ENCODE measurements around the gene CEACAM21.

Gene CEACAM21

GRCh38 chr19:41535029-41535622, 40.8 kb upstream of the CEACAM21 start:
- H3K4me3 ChIP-seq (ENCODE audit: insufficient read depth, low read depth, low read length, poor library complexity, severe bottlenecking): no peak overlapping the region
- H3K4me1 ChIP-seq (ENCODE audit: control insufficient read depth, insufficient read depth, low read length, poor library complexity, severe bottlenecking): peaks cover 17% of the 10 kb centered on the region
- no peak for DNase-seq
- H3K36me3 ChIP-seq (ENCODE audit: control insufficient read depth, insufficient read depth, low read length): no peaks in the 10 kb centered on the region
- H3K9me3 ChIP-seq (ENCODE audit: control insufficient read depth, low read length): no peaks in the 10 kb centered on the region
- no peak overlapping the region for H3K27ac ChIP-seq (ENCODE audit: insufficient read depth, low read length, poor library complexity, severe bottlenecking)
- H3K27me3 ChIP-seq (replicated peaks; ENCODE audit: control insufficient read depth, insufficient read depth, low read length, poor library complexity, severe bottlenecking): no peaks in the 10 kb centered on the region

GRCh38 chr19:41537789-41538188, 38.2 kb upstream of the CEACAM21 start:
- DNase-seq: no peak
- H3K9me3 ChIP-seq (ENCODE audit: control insufficient read depth, low read length): no peaks in the 10 kb centered on the region
- no peaks in the 10 kb centered on the region for H3K27me3 ChIP-seq (replicated peaks; ENCODE audit: control insufficient read depth, insufficient read depth, low read length, poor library complexity, severe bottlenecking)
- peaks cover 8% of the 10 kb centered on the region for H3K4me1 ChIP-seq (ENCODE audit: control insufficient read depth, insufficient read depth, low read length, poor library complexity, severe bottlenecking)
- no peaks in the 10 kb centered on the region for H3K36me3 ChIP-seq (ENCODE audit: control insufficient read depth, insufficient read depth, low read length)
- H3K4me3 ChIP-seq (ENCODE audit: insufficient read depth, low read depth, low read length, poor library complexity, severe bottlenecking): no peak overlapping the region
- no peak overlapping the region for H3K27ac ChIP-seq (ENCODE audit: insufficient read depth, low read length, poor library complexity, severe bottlenecking)

GRCh38 chr19:41540041-41540695, 35.8 kb upstream of the CEACAM21 start:
- DNase-seq: no peak
- H3K4me1 ChIP-seq (ENCODE audit: control insufficient read depth, insufficient read depth, low read length, poor library complexity, severe bottlenecking): peaks cover 12% of the 10 kb centered on the region
- no peak overlapping the region for H3K27ac ChIP-seq (ENCODE audit: insufficient read depth, low read length, poor library complexity, severe bottlenecking)
- H3K27me3 ChIP-seq (replicated peaks; ENCODE audit: control insufficient read depth, insufficient read depth, low read length, poor library complexity, severe bottlenecking): no peaks in the 10 kb centered on the region
- H3K9me3 ChIP-seq (ENCODE audit: control insufficient read depth, low read length): no peaks in the 10 kb centered on the region
- H3K4me3 ChIP-seq (ENCODE audit: insufficient read depth, low read depth, low read length, poor library complexity, severe bottlenecking): no peak overlapping the region
- no peaks in the 10 kb centered on the region for H3K36me3 ChIP-seq (ENCODE audit: control insufficient read depth, insufficient read depth, low read length)

GRCh38 chr19:41541990-41542584, 33.9 kb upstream of the CEACAM21 start:
- Histone ChIP-seq H3K4me3 (ENCODE audit: insufficient read depth, low read depth, low read length, poor library complexity, severe bottlenecking) (no peak overlapping the region), H3K9me3 (ENCODE audit: control insufficient read depth, low read length) (no peaks in the 10 kb centered on the region), H3K36me3 (ENCODE audit: control insufficient read depth, insufficient read depth, low read length) (no peaks in the 10 kb centered on the region), H3K27me3 (replicated peaks; ENCODE audit: control insufficient read depth, insufficient read depth, low read length, poor library complexity, severe bottlenecking) (no peaks in the 10 kb centered on the region), H3K4me1 (ENCODE audit: control insufficient read depth, insufficient read depth, low read length, poor library complexity, severe bottlenecking) (peaks cover 31% of the 10 kb centered on the region), H3K27ac (ENCODE audit: insufficient read depth, low read length, poor library complexity, severe bottlenecking) (no peak overlapping the region)
- DNase-seq: peak; percentile 60 to 73 (median 62)

GRCh38 chr19:41542622-41543021, 33.3 kb upstream of the CEACAM21 start:
- Histone ChIP-seq H3K4me3 (ENCODE audit: insufficient read depth, low read depth, low read length, poor library complexity, severe bottlenecking) (no peak overlapping the region), H3K27me3 (replicated peaks; ENCODE audit: control insufficient read depth, insufficient read depth, low read length, poor library complexity, severe bottlenecking) (no peaks in the 10 kb centered on the region), H3K4me1 (ENCODE audit: control insufficient read depth, insufficient read depth, low read length, poor library complexity, severe bottlenecking) (peaks cover 36% of the 10 kb centered on the region), H3K27ac (ENCODE audit: insufficient read depth, low read length, poor library complexity, severe bottlenecking) (no peak overlapping the region), H3K9me3 (ENCODE audit: control insufficient read depth, low read length) (no peaks in the 10 kb centered on the region), H3K36me3 (ENCODE audit: control insufficient read depth, insufficient read depth, low read length) (no peaks in the 10 kb centered on the region)
- no peak for DNase-seq

GRCh38 chr19:41543582-41543981, 32.4 kb upstream of the CEACAM21 start:
- H3K4me1 ChIP-seq (ENCODE audit: control insufficient read depth, insufficient read depth, low read length, poor library complexity, severe bottlenecking): peaks cover 43% of the 10 kb centered on the region
- no peak overlapping the region for H3K4me3 ChIP-seq (ENCODE audit: insufficient read depth, low read depth, low read length, poor library complexity, severe bottlenecking)
- no peaks in the 10 kb centered on the region for H3K9me3 ChIP-seq (ENCODE audit: control insufficient read depth, low read length)
- no peak for DNase-seq
- H3K36me3 ChIP-seq (ENCODE audit: control insufficient read depth, insufficient read depth, low read length): no peaks in the 10 kb centered on the region
- H3K27me3 ChIP-seq (replicated peaks; ENCODE audit: control insufficient read depth, insufficient read depth, low read length, poor library complexity, severe bottlenecking): no peaks in the 10 kb centered on the region
- H3K27ac ChIP-seq (ENCODE audit: insufficient read depth, low read length, poor library complexity, severe bottlenecking): no peak overlapping the region

GRCh38 chr19:41545547-41545946, 30.4 kb upstream of the CEACAM21 start:
- no peaks in the 10 kb centered on the region for H3K27me3 ChIP-seq (replicated peaks; ENCODE audit: control insufficient read depth, insufficient read depth, low read length, poor library complexity, severe bottlenecking)
- H3K36me3 ChIP-seq (ENCODE audit: control insufficient read depth, insufficient read depth, low read length): no peaks in the 10 kb centered on the region
- peaks cover 49% of the 10 kb centered on the region for H3K4me1 ChIP-seq (ENCODE audit: control insufficient read depth, insufficient read depth, low read length, poor library complexity, severe bottlenecking)
- no peak for DNase-seq
- H3K27ac ChIP-seq (ENCODE audit: insufficient read depth, low read length, poor library complexity, severe bottlenecking): peak overlapping the region; percentile 63
- no peaks in the 10 kb centered on the region for H3K9me3 ChIP-seq (ENCODE audit: control insufficient read depth, low read length)
- peak overlapping the region; percentile 42 for H3K4me3 ChIP-seq (ENCODE audit: insufficient read depth, low read depth, low read length, poor library complexity, severe bottlenecking)

- Histone ChIP-seq H3K36me3 (ENCODE audit: control insufficient read depth, insufficient read depth, low read length) (no peaks in the 10 kb centered on the region), H3K27me3 (replicated peaks; ENCODE audit: control insufficient read depth, insufficient read depth, low read length, poor library complexity, severe bottlenecking) (no peaks in the 10 kb centered on the region), H3K27ac (ENCODE audit: insufficient read depth, low read length, poor library complexity, severe bottlenecking) (peak overlapping the region; percentile 63), H3K4me3 (ENCODE audit: insufficient read depth, low read depth, low read length, poor library complexity, severe bottlenecking) (peak overlapping the region; percentile 42), H3K9me3 (ENCODE audit: control insufficient read depth, low read length) (no peaks in the 10 kb centered on the region), H3K4me1 (ENCODE audit: control insufficient read depth, insufficient read depth, low read length, poor library complexity, severe bottlenecking) (peaks cover 49% of the 10 kb centered on the region)
- DNase-seq: peak in 2 of 3 donors; percentile 17 to 34
These were observed 29.6 kb upstream of the CEACAM21 start for GRCh38 chr19:41546386-41546789.

GRCh38 chr19:41546961-41547360, 29.0 kb upstream of the CEACAM21 start:
- no peaks in the 10 kb centered on the region for H3K9me3 ChIP-seq (ENCODE audit: control insufficient read depth, low read length)
- H3K4me1 ChIP-seq (ENCODE audit: control insufficient read depth, insufficient read depth, low read length, poor library complexity, severe bottlenecking): peaks cover 50% of the 10 kb centered on the region
- H3K27ac ChIP-seq (ENCODE audit: insufficient read depth, low read length, poor library complexity, severe bottlenecking): peak overlapping the region; percentile 63
- H3K27me3 ChIP-seq (replicated peaks; ENCODE audit: control insufficient read depth, insufficient read depth, low read length, poor library complexity, severe bottlenecking): no peaks in the 10 kb centered on the region
- DNase-seq: no peak
- H3K4me3 ChIP-seq (ENCODE audit: insufficient read depth, low read depth, low read length, poor library complexity, severe bottlenecking): peak overlapping the region; percentile 42
- no peaks in the 10 kb centered on the region for H3K36me3 ChIP-seq (ENCODE audit: control insufficient read depth, insufficient read depth, low read length)

- H3K4me1 ChIP-seq (ENCODE audit: control insufficient read depth, insufficient read depth, low read length, poor library complexity, severe bottlenecking): peaks cover 46% of the 10 kb centered on the region
- no peak for DNase-seq
- peak overlapping the region; percentile 63 for H3K27ac ChIP-seq (ENCODE audit: insufficient read depth, low read length, poor library complexity, severe bottlenecking)
These were observed 28.4 kb upstream of the CEACAM21 start for GRCh38 chr19:41547569-41547968.

More at GRCh38 chr19:41547569-41547968, 28.4 kb upstream of the CEACAM21 start:
- H3K36me3 ChIP-seq (ENCODE audit: control insufficient read depth, insufficient read depth, low read length): no peaks in the 10 kb centered on the region
- no peaks in the 10 kb centered on the region for H3K27me3 ChIP-seq (replicated peaks; ENCODE audit: control insufficient read depth, insufficient read depth, low read length, poor library complexity, severe bottlenecking)
- no peaks in the 10 kb centered on the region for H3K9me3 ChIP-seq (ENCODE audit: control insufficient read depth, low read length)
- no peak overlapping the region for H3K4me3 ChIP-seq (ENCODE audit: insufficient read depth, low read depth, low read length, poor library complexity, severe bottlenecking)

All from effector memory CD4-positive, alpha-beta T cell (primary cell).